ENCODE measurements around the gene SYNGR1. TPM values are rescaled to one million over a fixed set of nuclear protein-coding genes. Genes with fewer than 3 reads are reported as not detected.
"Not testable (repeated sequence)": the region's sequence is repeated elsewhere in the genome, so short reads cannot be mapped to it uniquely, and the experiment has no call there.

Gene SYNGR1
- total and polyA plus RNA-seq, 5 donors, result 66.4 to 101 (median 72.8) TPM

DNA sequence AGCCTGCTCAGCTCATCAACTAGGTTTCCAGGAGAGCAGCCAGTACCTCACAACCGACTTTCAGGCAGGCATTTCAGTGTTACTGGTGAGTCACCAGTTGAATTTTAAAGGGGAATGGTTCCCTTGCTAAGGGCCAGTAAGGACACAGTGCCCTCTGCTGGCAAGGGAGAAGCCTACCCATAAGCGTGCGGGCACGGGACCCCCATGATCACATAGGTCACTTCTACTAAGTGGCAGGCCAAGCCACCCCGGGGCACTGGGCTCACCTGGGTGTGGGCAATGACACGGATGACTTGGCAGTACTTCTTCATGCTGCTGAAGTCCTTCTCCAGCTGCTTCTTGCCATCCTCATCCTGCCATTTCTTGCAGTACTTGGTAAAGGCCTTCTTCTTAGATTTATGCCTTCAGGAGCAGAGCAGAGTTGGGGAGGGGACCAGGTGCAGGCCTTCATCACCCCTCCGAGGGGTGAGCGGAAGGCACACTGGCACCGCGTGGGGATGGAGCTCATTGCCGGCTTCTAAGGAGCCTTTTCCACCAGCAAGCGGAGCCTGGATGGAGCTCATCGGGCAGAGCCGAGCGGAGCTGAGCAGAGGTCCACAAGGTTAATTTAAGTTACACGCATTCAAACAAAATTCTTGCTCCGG lies 33.2 kb upstream of the SYNGR1 start:
- DNase-seq (peak; percentile 80 to 86 (median 84)), ATAC-seq (peak; percentile 20 to 32)
- intact Hi-C loops (cut with DNase I), result loop anchor here in 3 of 4 donors (5.0 to 10.0 kb wide), 4 partner anchors 72 to 452 kb away; partner anchors contain the start of genes ATF4 (in 1 of the 3) and PDGFB (in 1 of the 3)
- Histone ChIP-seq H3K9me3 (ENCODE audit: control insufficient read depth, low read length) (no peaks in the 10 kb centered on the region), H3K27me3 (ENCODE audit: control insufficient read depth, insufficient read depth) (no peaks in the 10 kb centered on the region), H3K4me1 (ENCODE audit: control insufficient read depth, insufficient read depth, low read length) (peaks cover 11% of the 10 kb centered on the region), H3K4me3 (ENCODE audit: low read length) (no peak overlapping the region), H3K27ac (ENCODE audit: low read length) (peak overlapping the region; percentile 53)
- 46% methylated on average over 17 of the region's 17 CpGs for WGBS

DNA sequence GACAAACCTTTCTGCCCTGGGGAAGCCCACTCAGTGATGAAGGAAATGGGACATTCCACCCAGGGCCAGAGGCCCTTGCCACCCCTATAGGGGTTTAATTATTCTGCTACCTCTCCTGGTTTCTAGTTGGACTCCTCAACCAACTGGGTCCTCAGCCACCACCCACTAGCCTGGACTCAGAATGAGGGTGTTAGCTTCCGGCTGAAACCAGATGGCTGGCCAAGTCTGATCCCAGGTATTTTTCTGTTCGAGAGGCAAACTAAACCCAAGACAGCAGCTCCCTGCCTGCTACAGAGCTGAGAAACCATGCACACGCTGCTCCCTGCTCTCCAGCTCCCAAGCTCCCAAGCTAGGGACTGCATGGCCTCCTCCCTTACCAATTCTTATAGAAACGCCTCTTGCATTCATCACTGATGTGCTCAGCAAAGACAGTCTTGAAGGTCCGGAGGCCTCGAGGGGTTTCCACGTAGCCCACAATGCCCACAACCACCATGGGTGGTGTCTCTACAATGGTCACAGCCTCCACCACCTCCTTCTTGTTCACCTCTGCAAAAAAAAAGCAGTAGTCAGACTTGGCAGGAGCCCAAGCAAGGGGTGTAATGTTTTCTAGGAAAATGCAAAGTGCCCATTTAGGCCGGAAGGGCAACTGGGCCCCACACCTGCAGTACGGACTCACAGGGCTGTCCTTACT lies 32.6 kb upstream of the SYNGR1 start:
- Histone ChIP-seq H3K4me3 (ENCODE audit: low read length) (no peak overlapping the region), H3K27ac (ENCODE audit: low read length) (peak overlapping the region; percentile 53), H3K27me3 (ENCODE audit: control insufficient read depth, insufficient read depth) (no peaks in the 10 kb centered on the region), H3K4me1 (ENCODE audit: control insufficient read depth, insufficient read depth, low read length) (peaks cover 11% of the 10 kb centered on the region), H3K9me3 (ENCODE audit: control insufficient read depth, low read length) (no peaks in the 10 kb centered on the region)
- intact Hi-C loops (cut with DNase I), result loop anchor here in 3 of 4 donors (5.0 to 10.0 kb wide), 4 partner anchors 72 to 452 kb away; partner anchors contain the start of genes ATF4 (in 1 of the 3) and PDGFB (in 1 of the 3)
- 48% methylated on average over 9 of the region's 9 CpGs for WGBS
- ATAC-seq (no peak), DNase-seq (peak in 1 of 3 donors; percentile 25)

DNA sequence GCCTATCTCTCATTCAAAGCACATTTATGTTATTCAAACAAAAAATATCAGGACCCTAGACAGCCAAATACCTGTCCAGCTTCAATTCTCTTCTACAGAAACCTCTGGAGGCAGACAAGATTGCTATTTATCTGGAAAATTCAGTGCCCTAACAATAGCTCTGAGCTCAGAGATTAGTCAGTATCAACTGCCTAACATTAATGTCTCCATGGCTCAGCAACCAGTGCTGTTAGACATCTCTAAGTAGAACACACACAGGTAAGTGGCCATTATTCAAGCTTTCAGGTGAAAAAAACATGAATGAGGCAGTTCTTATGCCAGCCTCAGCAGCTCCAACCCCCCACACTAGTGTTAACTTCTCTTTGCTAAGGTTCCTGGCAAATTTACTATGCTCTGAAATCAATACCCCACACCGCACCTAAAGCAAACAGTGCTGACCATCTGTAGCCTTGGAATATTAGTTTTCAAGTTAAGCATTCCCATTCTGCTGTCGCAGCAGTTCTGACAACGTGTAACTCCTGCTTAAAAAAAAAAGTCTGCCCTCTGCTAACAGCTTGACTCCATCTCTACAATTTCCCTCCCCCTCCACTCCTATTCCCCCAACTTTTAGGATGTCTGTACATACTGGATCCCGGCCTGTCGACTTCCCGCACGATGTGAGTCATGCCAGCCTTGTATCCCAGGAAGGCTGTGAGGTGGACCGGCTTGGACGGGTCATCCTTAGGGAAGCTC lies 31.9 kb upstream of the SYNGR1 start:
- intact Hi-C loops (cut with DNase I), result loop anchor here in 3 of 4 donors (5.0 to 10.0 kb wide), 4 partner anchors 73 to 453 kb away; partner anchors contain the start of genes ATF4 (in 1 of the 3) and PDGFB (in 1 of the 3)
- Histone ChIP-seq H3K9me3 (ENCODE audit: control insufficient read depth, low read length) (no peaks in the 10 kb centered on the region), H3K4me1 (ENCODE audit: control insufficient read depth, insufficient read depth, low read length) (peaks cover 11% of the 10 kb centered on the region), H3K4me3 (ENCODE audit: low read length) (peak overlapping the region; percentile 79), H3K27me3 (ENCODE audit: control insufficient read depth, insufficient read depth) (no peaks in the 10 kb centered on the region), H3K27ac (ENCODE audit: low read length) (peak overlapping the region; percentile 57)
- ATAC-seq (no peak), DNase-seq (peak in 1 of 3 donors; percentile 30)
- 16% methylated on average over 9 of the region's 9 CpGs for WGBS

DNA sequence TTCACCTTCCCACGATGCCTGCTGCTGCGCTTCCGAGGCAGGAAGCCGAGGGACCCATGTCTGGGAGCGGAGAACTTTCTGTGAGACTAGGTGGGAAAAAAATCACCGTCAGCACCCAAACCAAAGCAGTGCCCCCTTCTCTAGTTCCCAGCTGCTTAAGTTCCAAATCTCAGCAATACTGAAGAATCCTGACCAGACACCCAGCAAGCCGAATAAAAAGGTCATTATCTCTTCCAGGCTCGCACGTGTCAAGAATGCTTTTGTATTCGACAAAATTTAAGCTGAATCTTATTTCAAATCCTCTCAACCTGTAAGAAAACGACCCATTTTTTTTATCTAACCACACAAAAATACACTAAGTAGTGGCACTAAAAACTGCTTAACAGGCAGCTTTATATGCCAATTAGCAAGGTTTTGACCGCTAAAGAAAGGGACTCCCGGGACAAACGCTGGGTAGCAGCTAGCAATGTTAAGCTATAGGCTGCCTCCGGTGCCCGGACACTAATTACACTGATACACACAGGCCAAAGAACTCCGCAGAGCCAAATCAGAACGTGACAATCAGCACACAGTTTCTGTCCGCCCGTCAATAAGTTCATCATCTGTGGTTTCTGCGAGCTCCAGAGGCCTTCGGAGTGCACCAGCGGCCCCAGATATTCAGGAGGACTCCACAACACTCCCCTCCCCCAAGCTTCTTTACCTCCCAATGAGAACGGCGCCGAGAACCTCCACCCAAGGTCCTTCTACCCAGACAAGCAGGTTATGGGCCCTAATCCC lies 31.1 kb upstream of the SYNGR1 start:
- Histone ChIP-seq H3K4me3 (ENCODE audit: low read length) (peak overlapping the region; percentile 79), H3K27me3 (ENCODE audit: control insufficient read depth, insufficient read depth) (no peaks in the 10 kb centered on the region), H3K4me1 (ENCODE audit: control insufficient read depth, insufficient read depth, low read length) (peaks cover 11% of the 10 kb centered on the region), H3K9me3 (ENCODE audit: control insufficient read depth, low read length) (no peaks in the 10 kb centered on the region), H3K27ac (ENCODE audit: low read length) (peak overlapping the region; percentile 89)
- DNase-seq (peak in 1 of 3 donors; percentile 65), ATAC-seq (peak; percentile 15 to 23)
- WGBS, result 3% methylated on average over 26 of the region's 26 CpGs
- intact Hi-C loops (cut with DNase I), result loop anchor here in 3 of 4 donors (5.0 to 10.0 kb wide), 4 partner anchors 74 to 454 kb away; partner anchors contain the start of genes ATF4 (in 1 of the 3) and PDGFB (in 1 of the 3)

DNA sequence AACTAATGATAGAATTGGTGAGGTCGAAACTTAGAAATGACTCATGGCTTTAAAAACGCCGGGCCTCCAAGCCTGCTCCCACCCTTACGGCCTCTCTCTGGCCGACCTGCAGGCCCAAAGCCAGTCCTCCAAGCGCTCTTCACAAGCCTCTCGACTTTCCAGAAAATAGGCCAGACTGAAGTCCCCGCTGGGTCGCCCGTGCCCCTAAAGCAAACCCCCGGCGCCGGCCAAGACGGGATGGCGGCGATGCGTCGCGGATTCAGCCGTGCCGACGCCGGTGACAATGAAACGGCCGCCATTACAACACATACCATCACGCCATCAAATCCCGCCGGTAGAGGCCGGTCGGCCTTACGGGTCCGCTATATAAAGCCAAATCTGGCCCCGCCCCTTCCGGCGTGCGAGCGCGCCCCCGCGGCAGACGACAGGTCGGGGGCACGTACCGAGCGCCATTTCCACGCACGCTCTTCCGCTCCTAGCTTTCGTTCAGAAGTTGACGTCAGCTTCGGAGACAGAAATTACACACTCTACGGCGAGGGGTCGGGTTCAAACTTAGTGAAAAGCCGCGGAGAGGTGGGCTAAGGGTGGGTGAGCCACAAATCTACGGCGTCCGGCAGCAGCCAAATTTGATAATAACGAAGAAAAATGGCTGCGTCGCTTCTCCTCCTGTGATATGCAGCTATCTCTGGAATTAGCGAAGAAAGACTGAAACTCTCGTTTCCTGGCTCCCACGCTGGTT lies 30.3 kb upstream of the SYNGR1 start, which contains the start of gene RPL3:
TSS of gene RPL3 (minus strand) at position 340 of the 739 bp plus-strand sequence. CDS start at position 314, 26 bp downstream.
- DNase-seq, result peak; percentile 96 to 99 (median 99)
- Histone ChIP-seq H3K27me3 (ENCODE audit: control insufficient read depth, insufficient read depth) (no peaks in the 10 kb centered on the region), H3K4me1 (ENCODE audit: control insufficient read depth, insufficient read depth, low read length) (peaks cover 11% of the 10 kb centered on the region), H3K4me3 (ENCODE audit: low read length) (peak within 1 kb of the TSS; percentile 79), H3K9me3 (ENCODE audit: control insufficient read depth, low read length) (no peaks in the 10 kb centered on the region), H3K27ac (ENCODE audit: low read length) (peak within 1 kb of the TSS; percentile 99)
- ATAC-seq, result peak; percentile 91 to 92
- under 1% methylated on average over 65 of the region's 65 CpGs for WGBS
- intact Hi-C loops (cut with DNase I), result loop anchor here in 3 of 4 donors (5.0 to 10.0 kb wide), 4 partner anchors 75 to 455 kb away; partner anchors contain the start of genes ATF4 (in 1 of the 3) and PDGFB (in 1 of the 3)

DNA sequence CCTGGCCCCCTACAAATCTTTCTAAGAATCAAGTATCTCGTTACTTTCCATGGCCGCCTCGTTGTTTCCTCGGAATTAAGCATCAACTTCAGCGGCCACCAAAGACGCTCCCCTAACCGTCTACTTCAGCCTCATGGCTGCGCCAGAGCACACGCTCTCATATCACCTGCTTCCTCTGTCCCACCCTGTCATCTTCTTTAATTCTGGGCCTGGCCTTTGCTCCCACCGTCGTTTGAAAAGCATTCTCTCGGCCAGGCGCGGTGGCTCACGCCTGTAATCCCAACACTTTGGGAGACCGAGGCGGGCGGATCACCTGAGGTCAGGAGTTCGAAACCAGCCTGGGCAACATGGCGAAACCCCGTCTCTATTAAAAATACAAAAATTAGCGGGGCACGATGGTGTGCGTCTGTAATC lies 29.2 kb upstream of the SYNGR1 start:
- intact Hi-C loops (cut with DNase I); H3K27me3 ChIP-seq (ENCODE audit: control insufficient read depth, insufficient read depth); H3K9me3 ChIP-seq (ENCODE audit: control insufficient read depth, low read length); ATAC-seq; H3K4me3 ChIP-seq (ENCODE audit: low read length); H3K4me1 ChIP-seq (ENCODE audit: control insufficient read depth, insufficient read depth, low read length); DNase-seq: not testable (repeated sequence)
- 92% methylated on average over 24 of the region's 24 CpGs for WGBS
- H3K27ac ChIP-seq (ENCODE audit: low read length), result peak overlapping the region; percentile 72

DNA sequence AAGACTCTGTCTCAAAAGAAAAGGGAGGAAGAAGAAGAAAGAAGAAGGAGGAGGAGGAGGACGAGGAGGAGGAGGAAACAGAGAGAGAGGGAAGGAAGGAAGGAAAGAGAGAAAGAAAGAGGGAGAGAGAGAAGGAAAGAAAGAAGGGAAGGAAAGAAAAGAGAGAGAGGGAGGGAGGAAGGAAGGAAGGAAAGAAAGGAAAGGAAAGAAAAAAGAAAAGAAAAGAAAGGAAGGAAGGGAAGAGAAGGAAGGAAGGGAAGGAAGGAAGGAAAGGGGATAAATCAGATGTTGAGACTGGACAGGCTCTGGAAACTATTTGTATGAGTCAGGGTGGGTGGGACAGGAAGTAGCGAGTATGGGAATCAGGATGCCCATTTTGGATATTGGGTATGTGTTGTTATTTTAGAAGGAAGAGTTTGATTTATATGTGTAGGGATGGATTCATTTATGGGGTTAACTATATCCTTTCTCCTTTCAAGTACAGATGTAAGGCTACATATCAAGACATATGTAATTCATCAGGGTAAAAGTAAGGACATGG lies 24.3 kb upstream of the SYNGR1 start:
- ATAC-seq, result no peak
- no peak overlapping the region for H3K4me3 ChIP-seq (ENCODE audit: low read length)
- intact Hi-C loops (cut with DNase I), result no loop called here

DNA sequence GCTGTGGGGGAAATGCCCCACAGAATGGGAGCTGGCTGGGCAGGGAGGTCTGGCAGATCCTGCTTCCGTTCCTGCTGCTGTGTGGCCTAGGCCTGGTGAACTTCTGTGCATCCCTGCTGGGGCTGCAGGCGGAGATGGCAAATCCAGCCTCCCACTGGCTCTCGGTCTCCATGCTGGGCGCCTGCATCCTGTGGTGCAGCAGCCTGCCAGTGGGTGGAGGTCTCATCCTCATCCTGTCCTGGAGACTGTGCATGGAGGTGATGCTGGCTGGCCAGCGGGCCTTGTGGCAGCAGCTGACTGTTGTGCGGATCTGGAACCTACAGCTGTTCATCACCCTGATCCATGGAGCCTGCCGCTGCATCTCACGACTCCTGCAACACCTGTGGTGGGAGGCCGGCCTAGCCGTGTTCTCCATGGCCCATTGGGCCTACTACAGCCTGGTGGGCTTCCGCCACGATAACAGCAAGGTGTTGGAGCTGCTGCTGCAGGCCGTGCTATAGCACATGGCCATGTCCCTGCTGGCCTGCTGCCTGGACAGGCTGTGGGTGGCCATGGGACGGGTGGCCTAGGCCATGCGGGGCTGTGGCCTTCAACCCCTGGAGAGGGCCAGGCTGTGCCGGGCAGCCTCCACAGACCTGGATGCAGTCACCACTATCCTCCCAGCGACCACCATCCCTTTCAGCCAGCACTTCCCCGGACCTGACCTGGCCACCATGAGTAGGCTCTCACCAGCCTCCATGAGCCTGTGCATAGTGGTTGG lies 21.6 kb upstream of the SYNGR1 start:
- ATAC-seq, result peak; percentile 17 to 29
- Histone ChIP-seq H3K27ac (ENCODE audit: low read length) (no peak overlapping the region), H3K27me3 (ENCODE audit: control insufficient read depth, insufficient read depth) (no peaks in the 10 kb centered on the region), H3K4me1 (ENCODE audit: control insufficient read depth, insufficient read depth, low read length) (no peaks in the 10 kb centered on the region), H3K9me3 (ENCODE audit: control insufficient read depth, low read length) (no peaks in the 10 kb centered on the region), H3K4me3 (ENCODE audit: low read length) (no peak overlapping the region)
- 87% methylated on average over 18 of the region's 18 CpGs for WGBS
- DNase-seq, result peak in 1 of 3 donors; percentile 42
- intact Hi-C loops (cut with DNase I), result no loop called here

More for the DNA sequence above, 24.3 kb upstream of the SYNGR1 start:
- 55% methylated on average over 2 of the region's 2 CpGs for WGBS
- no peaks in the 10 kb centered on the region for H3K4me1 ChIP-seq (ENCODE audit: control insufficient read depth, insufficient read depth, low read length)
- no peaks in the 10 kb centered on the region for H3K27me3 ChIP-seq (ENCODE audit: control insufficient read depth, insufficient read depth)
- H3K27ac ChIP-seq (ENCODE audit: low read length), result no peak overlapping the region
- DNase-seq, result no peak
- no peaks in the 10 kb centered on the region for H3K9me3 ChIP-seq (ENCODE audit: control insufficient read depth, low read length)

DNA sequence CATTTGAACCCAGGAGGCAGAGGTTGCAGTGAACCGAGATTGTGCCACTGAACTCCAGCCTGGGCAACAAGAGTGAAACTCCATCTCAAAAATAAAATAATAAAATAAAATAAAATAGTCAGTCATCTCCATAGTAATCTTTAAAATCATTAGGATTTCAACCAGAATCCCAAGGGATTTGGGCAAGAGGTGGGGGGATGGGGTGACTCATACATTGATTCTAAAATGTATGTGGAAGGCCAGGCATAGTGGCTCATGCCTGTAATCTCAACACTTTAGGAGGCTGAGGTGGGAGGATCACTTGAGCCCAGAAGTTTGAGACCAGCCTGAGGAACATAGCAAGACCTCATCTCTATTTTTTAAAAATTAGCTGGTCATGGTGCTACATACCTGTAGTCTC lies 19.2 kb upstream of the SYNGR1 start:
- H3K4me3 ChIP-seq (ENCODE audit: low read length); DNase-seq; H3K27me3 ChIP-seq (ENCODE audit: control insufficient read depth, insufficient read depth); H3K4me1 ChIP-seq (ENCODE audit: control insufficient read depth, insufficient read depth, low read length); intact Hi-C loops (cut with DNase I); H3K9me3 ChIP-seq (ENCODE audit: control insufficient read depth, low read length); H3K27ac ChIP-seq (ENCODE audit: low read length); ATAC-seq: not testable (repeated sequence)
- 97% methylated on average over 1 of the region's 1 CpG for WGBS
